Left ventricle myocardium inferior (tissue), 1 donor: ENCODE data around the gene HERPUD1. TPM values are rescaled to one million over a fixed set of nuclear protein-coding genes. Genes with fewer than 3 reads are reported as not detected.

Source experiments
- DNase-seq: peaks from one replicate; pipeline ENCODE4 v3.0.0-alpha.2; 2020
- H3K27ac ChIP-seq: fragments of 200-600 bp; replicated peaks from 2 replicates; pipeline ENCODE4 v1.8.0; 2021
- H3K27me3 ChIP-seq: fragments of 200-600 bp; 2 replicates; pipeline ENCODE4 v1.8.0; 2021; ENCODE audit warnings: low read depth
- H3K36me3 ChIP-seq: fragments of 200-600 bp; 2 replicates; pipeline ENCODE4 v1.8.0; 2021
- H3K4me1 ChIP-seq: fragments of 200-600 bp; 2 replicates; pipeline ENCODE4 v1.8.0; 2021
- H3K4me3 ChIP-seq: fragments of 200-600 bp; 2 replicates; pipeline ENCODE4 v1.8.0; 2021; ENCODE audit warnings: mild to moderate bottlenecking, moderate library complexity
- H3K9me3 ChIP-seq: fragments of 200-600 bp; replicated peaks from 2 replicates; pipeline ENCODE4 v1.8.0; 2021
- intact Hi-C: fragments of 100-400 bp; cut with micrococcal nuclease; formaldehyde crosslinking; loops from one replicate; pipeline ENCODE4 v1.11.0; 2022
- total RNA-seq: library from RNA; stranded (reverse); fragmentation: NEBNext Ultra II Directional; extraction: Animal tissue kit (Norgen Biotek cat#: 25700); gene quantifications from one replicate; pipeline ENCODE4 v1.2.1, GENCODE V29; 2021
- TF ChIP-seq, protein P1 (sequence below): fragments of 200-600 bp; IDR thresholded peaks from 2 replicates; pipeline ENCODE4 v1.8.0; 2021; ENCODE audit warnings: antibody characterized with exemption, mild to moderate bottlenecking, borderline replicate concordance
- donor health status: DM: no; HTN: yes; CAD: no; lungs with severe emphysema.

Gene HERPUD1
- total RNA-seq, 1 donor from 2014 or later = 119 TPM

DNA sequence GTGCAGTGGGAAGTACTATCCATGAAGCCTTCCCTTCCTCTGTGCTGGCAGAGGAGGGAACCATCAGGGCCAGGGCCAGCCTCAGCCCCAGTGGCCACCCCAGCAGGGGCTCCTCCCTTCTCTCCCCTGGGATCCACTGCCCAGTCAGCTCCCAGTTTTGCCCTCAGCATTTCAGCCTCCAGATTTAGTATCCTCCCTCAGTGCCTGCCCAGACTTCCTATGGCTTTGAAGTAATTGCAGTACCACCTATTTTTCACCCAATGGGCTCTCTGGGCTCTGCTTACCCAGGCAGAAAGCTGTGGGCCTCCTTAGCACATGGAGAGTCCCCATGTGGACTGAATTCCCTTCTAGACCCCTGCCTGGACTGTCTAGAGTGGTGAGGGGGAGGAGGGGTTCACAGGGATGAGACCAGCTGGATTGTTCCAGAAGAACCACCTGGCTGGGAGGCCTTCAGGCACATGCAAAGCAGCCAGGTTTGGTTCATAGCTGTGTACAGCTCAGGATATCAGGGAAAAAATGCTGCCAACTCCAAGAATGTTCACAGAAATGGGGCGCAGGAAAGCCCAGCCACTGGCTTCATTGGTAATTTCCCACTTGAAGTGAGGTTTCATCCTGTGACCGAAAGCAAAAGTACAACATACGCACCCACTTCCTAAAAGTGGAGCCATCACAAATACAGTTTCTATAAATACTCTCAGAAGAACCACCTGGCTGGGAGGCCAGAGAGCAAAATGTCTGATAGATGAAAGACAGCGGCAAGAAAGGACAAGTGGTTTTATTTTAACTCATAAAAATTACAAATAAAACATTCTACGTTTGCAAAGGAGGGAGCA lies 15.2 kb upstream of the HERPUD1 start:
- DNase-seq = no peak
- intact Hi-C loops = no loop called here
- H3K4me1 ChIP-seq = peaks cover 48% of the 10 kb centered on the region
- peak overlapping the region; percentile 67 for H3K27ac ChIP-seq
- H3K36me3 ChIP-seq = no peaks in the 10 kb centered on the region
- no peaks in the 10 kb centered on the region for H3K9me3 ChIP-seq
- H3K4me3 ChIP-seq = no peak overlapping the region
- H3K27me3 ChIP-seq = no peaks in the 10 kb centered on the region
- TF ChIP-seq, protein P1, sequence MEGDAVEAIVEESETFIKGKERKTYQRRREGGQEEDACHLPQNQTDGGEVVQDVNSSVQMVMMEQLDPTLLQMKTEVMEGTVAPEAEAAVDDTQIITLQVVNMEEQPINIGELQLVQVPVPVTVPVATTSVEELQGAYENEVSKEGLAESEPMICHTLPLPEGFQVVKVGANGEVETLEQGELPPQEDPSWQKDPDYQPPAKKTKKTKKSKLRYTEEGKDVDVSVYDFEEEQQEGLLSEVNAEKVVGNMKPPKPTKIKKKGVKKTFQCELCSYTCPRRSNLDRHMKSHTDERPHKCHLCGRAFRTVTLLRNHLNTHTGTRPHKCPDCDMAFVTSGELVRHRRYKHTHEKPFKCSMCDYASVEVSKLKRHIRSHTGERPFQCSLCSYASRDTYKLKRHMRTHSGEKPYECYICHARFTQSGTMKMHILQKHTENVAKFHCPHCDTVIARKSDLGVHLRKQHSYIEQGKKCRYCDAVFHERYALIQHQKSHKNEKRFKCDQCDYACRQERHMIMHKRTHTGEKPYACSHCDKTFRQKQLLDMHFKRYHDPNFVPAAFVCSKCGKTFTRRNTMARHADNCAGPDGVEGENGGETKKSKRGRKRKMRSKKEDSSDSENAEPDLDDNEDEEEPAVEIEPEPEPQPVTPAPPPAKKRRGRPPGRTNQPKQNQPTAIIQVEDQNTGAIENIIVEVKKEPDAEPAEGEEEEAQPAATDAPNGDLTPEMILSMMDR = no peak

DNA sequence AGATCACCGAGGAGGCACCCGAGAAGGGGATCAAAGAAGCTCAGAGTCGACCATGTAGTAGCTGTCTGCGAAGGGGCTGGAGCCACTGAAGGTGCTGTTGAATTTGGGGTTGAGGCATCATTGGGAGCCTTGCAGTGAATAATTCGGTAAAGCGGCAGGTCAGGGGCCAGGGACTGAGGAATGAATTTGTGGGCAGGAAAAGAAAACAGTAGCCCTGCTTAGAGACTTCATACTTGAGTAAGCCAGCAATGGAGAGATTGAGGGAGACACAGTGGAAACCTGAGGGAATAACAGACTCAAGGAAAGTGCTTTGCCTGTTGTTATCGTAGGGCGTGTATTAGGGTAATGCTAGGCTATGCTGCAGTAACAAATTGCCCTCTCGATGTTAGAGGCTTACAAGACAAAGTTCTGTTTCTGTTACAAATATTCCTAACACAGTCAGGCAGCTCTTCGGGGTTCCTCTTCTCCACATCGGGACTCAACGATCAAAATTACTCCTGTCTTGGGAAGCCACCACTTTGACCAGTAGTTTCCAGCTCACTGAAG lies 13.4 kb upstream of the HERPUD1 start:
- no peak overlapping the region for H3K4me3 ChIP-seq
- no peak for DNase-seq
- H3K4me1 ChIP-seq = peaks cover 36% of the 10 kb centered on the region
- intact Hi-C loops = no loop called here
- H3K27me3 ChIP-seq = no peaks in the 10 kb centered on the region
- peak overlapping the region; percentile 67 for H3K27ac ChIP-seq
- no peaks in the 10 kb centered on the region for H3K9me3 ChIP-seq
- H3K36me3 ChIP-seq = no peaks in the 10 kb centered on the region
- TF ChIP-seq, protein P1 = no peak

DNA sequence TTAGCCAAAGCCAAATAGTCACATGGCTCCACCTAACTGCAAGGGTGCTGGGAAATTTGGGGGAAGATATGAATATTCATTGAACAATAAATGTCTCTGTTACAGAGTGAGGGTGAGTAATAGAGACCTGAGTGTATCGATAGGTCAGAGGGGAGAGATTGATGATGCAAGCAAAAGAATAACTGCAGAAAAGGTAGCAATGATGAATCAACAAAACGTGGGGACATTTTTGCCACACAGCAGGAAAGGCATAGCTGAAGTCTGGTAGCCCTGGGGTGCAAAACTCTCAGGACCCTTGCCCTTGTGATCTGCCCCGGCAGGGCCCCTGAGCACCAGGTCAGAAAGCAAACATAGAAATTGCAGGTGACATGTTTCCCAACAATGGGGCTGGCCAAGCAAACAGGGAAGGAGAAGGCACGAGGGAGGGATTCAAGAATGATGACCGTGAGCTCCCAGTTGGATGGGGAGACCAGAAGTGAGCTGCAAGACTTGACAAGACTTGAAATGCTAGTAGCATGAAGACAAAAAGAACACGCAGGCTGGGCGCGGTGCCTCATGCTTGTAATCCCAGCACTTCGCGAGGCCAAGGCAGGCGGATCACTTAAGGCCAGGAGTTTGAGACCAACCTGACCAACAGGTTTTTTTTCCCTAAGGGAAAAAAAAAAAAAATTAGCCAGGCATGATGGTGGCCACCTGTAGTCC lies 12.7 kb upstream of the HERPUD1 start:
- TF ChIP-seq, protein P1 = no peak
- intact Hi-C loops = no loop called here
- Histone ChIP-seq H3K27me3 (no peaks in the 10 kb centered on the region), H3K36me3 (no peaks in the 10 kb centered on the region), H3K4me3 (no peak overlapping the region), H3K27ac (no peak overlapping the region), H3K9me3 (no peaks in the 10 kb centered on the region), H3K4me1 (peaks cover 36% of the 10 kb centered on the region)
- DNase-seq = no peak

DNA sequence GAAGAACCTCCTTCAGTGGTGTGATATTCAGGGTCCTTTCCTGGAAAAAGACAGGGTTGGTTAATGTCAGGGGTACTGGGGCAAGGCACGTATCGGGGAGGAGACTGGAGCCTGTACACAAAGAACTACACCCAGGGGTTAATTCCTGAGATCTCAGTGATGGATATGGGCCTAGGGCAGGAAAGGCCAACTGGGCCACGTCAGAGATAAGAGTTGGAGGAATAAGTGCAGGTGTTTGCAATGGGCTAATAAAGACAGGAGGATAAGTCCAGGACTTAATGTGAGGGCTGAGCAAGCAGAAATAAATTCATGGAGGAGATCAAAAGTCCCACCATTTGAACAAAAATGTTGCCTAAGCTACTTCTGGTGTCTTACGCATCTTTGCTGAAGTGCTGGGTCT lies 10.4 kb upstream of the HERPUD1 start:
- DNase-seq = no peak
- Histone ChIP-seq H3K27me3 (no peaks in the 10 kb centered on the region), H3K9me3 (no peaks in the 10 kb centered on the region), H3K27ac (no peak overlapping the region), H3K36me3 (no peaks in the 10 kb centered on the region), H3K4me1 (peaks cover 20% of the 10 kb centered on the region), H3K4me3 (no peak overlapping the region)
- TF ChIP-seq, protein P1 = no peak
- intact Hi-C loops = no loop called here

DNA sequence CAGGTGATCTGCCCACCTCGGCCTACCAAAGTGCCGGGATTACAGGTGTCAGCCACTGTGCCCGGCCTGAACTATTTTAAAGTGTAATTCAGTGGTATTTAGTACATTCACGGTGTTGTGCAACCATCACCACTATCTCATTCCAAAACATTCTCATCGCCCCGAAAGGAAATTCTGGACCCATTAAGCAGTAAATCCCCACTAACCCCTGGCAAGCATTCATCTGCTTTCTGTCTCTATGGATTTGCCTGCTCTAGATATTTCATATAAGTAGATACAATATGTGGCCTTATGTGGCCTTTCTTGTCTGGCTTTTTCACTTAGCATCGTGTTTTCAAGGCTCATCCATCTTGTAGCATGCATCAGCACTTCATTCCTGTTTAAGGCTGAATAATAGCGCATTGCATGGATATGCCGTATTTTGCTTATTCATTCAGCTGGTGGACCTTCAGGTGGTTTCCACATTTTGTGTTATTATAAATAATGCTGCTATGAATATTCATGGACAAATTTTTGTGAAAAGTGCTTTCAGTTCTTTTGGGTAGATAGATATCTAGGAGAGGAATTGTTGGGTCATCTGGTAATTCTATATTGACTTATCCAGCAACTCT lies 8.4 kb upstream of the HERPUD1 start:
- TF ChIP-seq, protein P1 = no peak
- intact Hi-C loops = no loop called here
- no peak overlapping the region for H3K4me3 ChIP-seq
- no peaks in the 10 kb centered on the region for H3K9me3 ChIP-seq
- no peak for DNase-seq
- H3K27me3 ChIP-seq = no peaks in the 10 kb centered on the region
- no peaks in the 10 kb centered on the region for H3K4me1 ChIP-seq
- no peak overlapping the region for H3K27ac ChIP-seq
- no peaks in the 10 kb centered on the region for H3K36me3 ChIP-seq
